K562 (cell line): ENCODE measurements around the gene GJE1. TPM values are rescaled to one million over a fixed set of nuclear protein-coding genes. Genes with fewer than 3 reads are reported as not detected.

Source experiments
- ATAC-seq: fragments of 200-7000 bp; cut with Tn5 transposase; 3 replicates; pipeline ENCODE4 v1.9.1; 2020; ENCODE audit warnings: moderate library complexity
- BruUV-seq: library from RNA; stranded (reverse); fragments of 400-500 nt; replicated peaks from 2 replicates; lab custom pipeline; 2021; lab: Mats Ljungman, UMichigan
- CTCF ChIA-PET: fragments of 300-600 bp; formaldehyde crosslinking; extraction: SDS; loops from one replicate; lab custom pipeline; 2021; ENCODE audit warnings: low intra/inter-chr PET ratio; lab: Yijun Ruan, JAX
- POLR2A ChIA-PET: fragments of 300-600, 350-650 bp; sonication (Branson Sonifier 250); formaldehyde crosslinking; extraction: SDS; loops from one replicate; lab custom pipeline; 2021; ENCODE audit warnings: antibody characterized with exemption, inconsistent platforms; lab: Yijun Ruan, JAX
- DNase-seq, 4 experiments: peaks; one replicate each; pipeline versions ENCODE4 v3.0.0 to v3.0.0-alpha.2; 2011 to 2018; ENCODE audit warnings: low spot score in 3 of 4, mixed read lengths in 3 of 4; ENCODE audit errors: extremely low read depth in 1 of 4
- FAIRE-seq: peaks from 2 replicates; lab custom pipeline; 2011; peaks lifted over from hg19 to GRCh38; lab: Jason Lieb, UNC
- H2AFZ ChIP-seq: 2 replicates; pipeline ENCODE4 v1.6.0; 2011; ENCODE audit warnings: low read depth, low read length, control low read depth, inconsistent platforms
- H3K27ac ChIP-seq: fragments of 200-600 bp; 3 replicates; pipeline ENCODE4 v1.8.0; 2011; ENCODE audit warnings: low read depth, mild to moderate bottlenecking, control low read depth, inconsistent platforms, low read length, moderate library complexity, mixed read lengths; ENCODE audit errors: extremely low read depth
- H3K27me3 ChIP-seq, 2 experiments: fragments of 300-600 bp in 1 of 2; 2 replicates in 1 of 2; 3 replicates in 1 of 2; pipeline versions ENCODE4 v1.6.0 to v1.8.0; 2011; ENCODE audit warnings: inconsistent platforms in 2 of 2, low read length in 2 of 2, mild to moderate bottlenecking in 1 of 2, mixed read lengths in 1 of 2, moderate library complexity in 1 of 2; ENCODE audit not compliant: control insufficient read depth in 2 of 2, insufficient read depth in 2 of 2
- H3K36me3 ChIP-seq: fragments of 300-600 bp; 3 replicates; pipeline ENCODE4 v1.8.0; 2011; ENCODE audit warnings: mild to moderate bottlenecking, low read length, inconsistent platforms; ENCODE audit not compliant: control insufficient read depth, insufficient read depth
- H3K4me1 ChIP-seq, 2 experiments: fragments of 200-600 bp in 1 of 2; replicated peaks in 1 of 2; 2 replicates in 1 of 2; 3 replicates in 1 of 2; pipeline versions ENCODE4 v1.5.1 to v1.8.0; 2011; ENCODE audit warnings: inconsistent platforms in 2 of 2, low read length in 2 of 2, mild to moderate bottlenecking in 1 of 2, mixed read lengths in 1 of 2, moderate library complexity in 1 of 2; ENCODE audit not compliant: control insufficient read depth in 2 of 2, insufficient read depth in 2 of 2
- H3K4me2 ChIP-seq: 2 replicates; pipeline ENCODE4 v1.6.1; 2011; ENCODE audit warnings: low read length, control low read depth, inconsistent platforms, mixed read lengths; ENCODE audit not compliant: insufficient read depth
- H3K4me3 ChIP-seq: fragments of 200-600 bp; sonication (generic), shearing (Covaris generic); 2 replicates; pipeline ENCODE4 v1.5.1; 2016; ENCODE audit warnings: control low read depth, inconsistent platforms
- H3K79me2 ChIP-seq: fragments of 200-600 bp; 3 replicates; pipeline ENCODE4 v1.8.0; 2011; ENCODE audit warnings: low read length, inconsistent platforms; ENCODE audit not compliant: control insufficient read depth, insufficient read depth
- H3K9ac ChIP-seq, 2 experiments: 2 replicates each; pipeline versions ENCODE4 v1.6.0 to v1.6.1; 2011; ENCODE audit warnings: low read depth in 2 of 2, low read length in 2 of 2, control low read depth in 1 of 2, inconsistent platforms in 1 of 2, mild to moderate bottlenecking in 1 of 2, mixed read lengths in 1 of 2; ENCODE audit not compliant: insufficient read depth in 1 of 2
- H3K9me1 ChIP-seq: one replicate; pipeline ENCODE4 v1.6.0; 2011; ENCODE audit warnings: inconsistent platforms, mild to moderate bottlenecking, low read length, moderate library complexity; ENCODE audit not compliant: control insufficient read depth, insufficient read depth
- H3K9me3 ChIP-seq: replicated peaks from 2 replicates; pipeline ENCODE4 v1.5.1; 2011; ENCODE audit warnings: low read depth, low read length, inconsistent platforms; ENCODE audit not compliant: control insufficient read depth, insufficient read depth
- H4K20me1 ChIP-seq: replicated peaks from 2 replicates; pipeline ENCODE4 v1.6.1; 2011; ENCODE audit warnings: low read length, inconsistent platforms, mixed read lengths; ENCODE audit not compliant: control insufficient read depth, insufficient read depth
- ZNF212 ChIP-seq: fragments of 450-650 bp; formaldehyde crosslinking; IDR thresholded peaks from 2 replicates; pipeline ENCODE4 v1.4.0; 2020; ENCODE audit warnings: mild to moderate bottlenecking
- ZNF589 ChIP-seq: fragments of 200-800 bp; sonication (Bioruptor generic); IDR thresholded peaks from 2 replicates; pipeline ENCODE4 v1.6.1; 2016; ENCODE audit warnings: low read depth, missing genetic modification characterization, missing compliant biosample characterization
- WGBS: fragments of 100-300 bp; shearing (Covaris generic); methylation state at CpG from one replicate; pipeline ENCODE4 v1.1.6; 2016; ENCODE audit warnings: low coverage, mixed read lengths; ENCODE audit not compliant: insufficient coverage; ENCODE audit errors: missing lambda C conversion rate; 5-methylcytosine and 5-hydroxymethylcytosine counted together
- in situ Hi-C: fragments of 300-500 bp; cut with MboI; formaldehyde crosslinking; loops from 4 replicates; pipeline ENCODE4 v1.15.0; 2018; ENCODE audit warnings: inconsistent platforms, mixed read lengths
- intact Hi-C: fragments of 100-400 bp; cut with micrococcal nuclease; formaldehyde crosslinking; loops from 2 replicates; pipeline ENCODE4 v1.14.2; 2022
- polyA plus RNA-seq, 8 experiments: library from polyadenylated mRNA; depleted of rRNA in 4 of 8; stranded (reverse) in 5 of 8; unstranded in 3 of 8; fragments of >200 nt; fragmentation: Nextera tagmentation in 2 of 8; fragmentation: Illumina TruSeq in 1 of 8; extraction: Ambion mirVana in 2 of 8; extraction: Trizol in 1 of 8; gene quantifications; 2 replicates each; pipeline versions ENCODE4 v1.2.1 to v1.2.3, GENCODE V29; 2011 to 2014; ENCODE audit warnings: inconsistent platforms in 1 of 8, missing spikeins in 1 of 8
- total RNA-seq, 7 experiments: library from RNA; depleted of rRNA in 6 of 7; stranded (reverse); fragments of >200 nt in 6 of 7; fragmentation: Illumina TruSeq in 2 of 7; extraction: Trizol in 2 of 7; gene quantifications; 2 replicates each; pipeline versions ENCODE4 v1.2.1 to v1.2.3, GENCODE V29; 2011 to 2021; ENCODE audit warnings: low replicate concordance in 1 of 7
- TF ChIP-seq, protein P1 (sequence below): fragments of 250-450 bp; sonication (Bioruptor Pico); IDR thresholded peaks from 2 replicates; pipeline ENCODE4 v1.4.0; 2020; ENCODE audit warnings: mild to moderate bottlenecking, moderate library complexity

Gene GJE1
- total and polyA plus RNA-seq, 9 of the 15 experiments (the other 6 are each of a cell fraction or from before 2014, with no cell fraction given) = not detected

DNA sequence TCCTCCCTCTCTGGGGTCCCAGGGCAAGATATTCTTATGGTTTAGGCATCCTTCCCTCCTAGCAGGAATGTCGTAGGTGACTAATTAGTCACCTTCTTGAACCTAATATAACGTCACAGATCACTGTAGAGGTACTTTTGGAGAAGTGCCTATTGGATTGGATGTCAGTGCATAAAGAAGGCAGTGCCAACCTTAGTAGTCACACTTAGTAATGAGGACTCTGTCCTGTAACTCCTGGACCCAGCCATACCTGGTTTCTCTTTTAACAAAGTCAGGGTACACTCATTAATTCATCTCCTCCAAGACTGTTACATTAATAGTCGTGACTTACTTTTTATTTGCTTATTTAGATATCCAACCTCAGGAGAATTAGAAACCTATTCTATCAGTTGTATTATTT, 34.3 kb downstream of the GJE1 start:
- no peak overlapping the region for H3K9ac ChIP-seq
- H4K20me1 ChIP-seq = no peaks in the 10 kb centered on the region
- H3K9me3 ChIP-seq = no peaks in the 10 kb centered on the region
- H3K4me3 ChIP-seq = no peak overlapping the region
- no peak overlapping the region for H3K4me2 ChIP-seq
- ATAC-seq (no peak; the same call in 2 of the 3 replicates), FAIRE-seq (no peak), DNase-seq (no peak)
- no TSS peak for BruUV-seq
- 0 out of 5 replicates have a peak, but pooled peaks cover 0 to 3% of the 10 kb centered on the region in 2 experiments for H3K4me1 ChIP-seq
- peaks cover 23% of the 10 kb centered on the region for H3K79me2 ChIP-seq
- in situ Hi-C loops (no loop called here), intact Hi-C loops (no loop called here)
- H3K27me3 ChIP-seq = no peaks in the 10 kb centered on the region
- WGBS = 93% methylated on average over 3 of the region's 3 CpGs
- CTCF ChIA-PET = no interaction called here
- POLR2A ChIA-PET = interaction anchor here (0.8 kb wide), 1 partner anchor 11 kb away, joined by 3 read pairs; no protein-coding TSS in a partner anchor
- H2AFZ ChIP-seq = no peak overlapping the region
- H3K9me1 ChIP-seq = no peaks in the 10 kb centered on the region
- peaks cover 32% of the 10 kb centered on the region for H3K36me3 ChIP-seq
- no peak overlapping the region for H3K27ac ChIP-seq
- TF ChIP-seq ZNF212 (CRISPR knock-in tag) (no peak), ZNF589 (CRISPR knock-in tag) (no peak)
- TF ChIP-seq, protein P1, sequence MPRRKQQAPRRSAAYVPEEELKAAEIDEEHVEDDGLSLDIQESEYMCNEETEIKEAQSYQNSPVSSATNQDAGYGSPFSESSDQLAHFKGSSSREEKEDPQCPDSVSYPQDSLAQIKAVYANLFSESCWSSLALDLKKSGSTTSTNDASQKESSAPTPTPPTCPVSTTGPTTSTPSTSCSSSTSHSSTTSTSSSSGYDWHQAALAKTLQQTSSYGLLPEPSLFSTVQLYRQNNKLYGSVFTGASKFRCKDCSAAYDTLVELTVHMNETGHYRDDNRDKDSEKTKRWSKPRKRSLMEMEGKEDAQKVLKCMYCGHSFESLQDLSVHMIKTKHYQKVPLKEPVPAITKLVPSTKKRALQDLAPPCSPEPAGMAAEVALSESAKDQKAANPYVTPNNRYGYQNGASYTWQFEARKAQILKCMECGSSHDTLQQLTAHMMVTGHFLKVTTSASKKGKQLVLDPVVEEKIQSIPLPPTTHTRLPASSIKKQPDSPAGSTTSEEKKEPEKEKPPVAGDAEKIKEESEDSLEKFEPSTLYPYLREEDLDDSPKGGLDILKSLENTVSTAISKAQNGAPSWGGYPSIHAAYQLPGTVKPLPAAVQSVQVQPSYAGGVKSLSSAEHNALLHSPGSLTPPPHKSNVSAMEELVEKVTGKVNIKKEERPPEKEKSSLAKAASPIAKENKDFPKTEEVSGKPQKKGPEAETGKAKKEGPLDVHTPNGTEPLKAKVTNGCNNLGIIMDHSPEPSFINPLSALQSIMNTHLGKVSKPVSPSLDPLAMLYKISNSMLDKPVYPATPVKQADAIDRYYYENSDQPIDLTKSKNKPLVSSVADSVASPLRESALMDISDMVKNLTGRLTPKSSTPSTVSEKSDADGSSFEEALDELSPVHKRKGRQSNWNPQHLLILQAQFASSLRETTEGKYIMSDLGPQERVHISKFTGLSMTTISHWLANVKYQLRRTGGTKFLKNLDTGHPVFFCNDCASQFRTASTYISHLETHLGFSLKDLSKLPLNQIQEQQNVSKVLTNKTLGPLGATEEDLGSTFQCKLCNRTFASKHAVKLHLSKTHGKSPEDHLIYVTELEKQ (CRISPR knock-in tag) = no peak
